Measurements from ENCODE around the gene ZNF581. TPM values are rescaled to one million over a fixed set of nuclear protein-coding genes. Genes with fewer than 3 reads are reported as not detected.

Gene ZNF581
- total RNA-seq, 1 donor from 2014 or later: 38.8 TPM

- H3K36me3 Mint-ChIP-seq (ENCODE audit: insufficient read depth): peaks cover 14% of the 10 kb centered on the region
- H3K9me3 Mint-ChIP-seq (ENCODE audit: low read depth): no peaks in the 10 kb centered on the region
- peak overlapping the region; percentile 75 for H3K27ac Mint-ChIP-seq
- H3K4me1 Mint-ChIP-seq (ENCODE audit: low read depth): peaks cover 26% of the 10 kb centered on the region
- TF ChIP-seq, protein P1, sequence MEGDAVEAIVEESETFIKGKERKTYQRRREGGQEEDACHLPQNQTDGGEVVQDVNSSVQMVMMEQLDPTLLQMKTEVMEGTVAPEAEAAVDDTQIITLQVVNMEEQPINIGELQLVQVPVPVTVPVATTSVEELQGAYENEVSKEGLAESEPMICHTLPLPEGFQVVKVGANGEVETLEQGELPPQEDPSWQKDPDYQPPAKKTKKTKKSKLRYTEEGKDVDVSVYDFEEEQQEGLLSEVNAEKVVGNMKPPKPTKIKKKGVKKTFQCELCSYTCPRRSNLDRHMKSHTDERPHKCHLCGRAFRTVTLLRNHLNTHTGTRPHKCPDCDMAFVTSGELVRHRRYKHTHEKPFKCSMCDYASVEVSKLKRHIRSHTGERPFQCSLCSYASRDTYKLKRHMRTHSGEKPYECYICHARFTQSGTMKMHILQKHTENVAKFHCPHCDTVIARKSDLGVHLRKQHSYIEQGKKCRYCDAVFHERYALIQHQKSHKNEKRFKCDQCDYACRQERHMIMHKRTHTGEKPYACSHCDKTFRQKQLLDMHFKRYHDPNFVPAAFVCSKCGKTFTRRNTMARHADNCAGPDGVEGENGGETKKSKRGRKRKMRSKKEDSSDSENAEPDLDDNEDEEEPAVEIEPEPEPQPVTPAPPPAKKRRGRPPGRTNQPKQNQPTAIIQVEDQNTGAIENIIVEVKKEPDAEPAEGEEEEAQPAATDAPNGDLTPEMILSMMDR (IDR thresholded peaks at IDR 0.05; ENCODE audit: unreplicated experiment): no peak
- no peak for DNase-seq (ENCODE audit: low spot score, unreplicated experiment)
- peak overlapping the region; percentile 95 for H3K4me3 Mint-ChIP-seq (ENCODE audit: low read depth)
- H3K27me3 Mint-ChIP-seq: no peaks in the 10 kb centered on the region
These were observed 32.9 kb downstream of the ZNF581 start for GRCh38 chr19:55676383-55676782.

DNA sequence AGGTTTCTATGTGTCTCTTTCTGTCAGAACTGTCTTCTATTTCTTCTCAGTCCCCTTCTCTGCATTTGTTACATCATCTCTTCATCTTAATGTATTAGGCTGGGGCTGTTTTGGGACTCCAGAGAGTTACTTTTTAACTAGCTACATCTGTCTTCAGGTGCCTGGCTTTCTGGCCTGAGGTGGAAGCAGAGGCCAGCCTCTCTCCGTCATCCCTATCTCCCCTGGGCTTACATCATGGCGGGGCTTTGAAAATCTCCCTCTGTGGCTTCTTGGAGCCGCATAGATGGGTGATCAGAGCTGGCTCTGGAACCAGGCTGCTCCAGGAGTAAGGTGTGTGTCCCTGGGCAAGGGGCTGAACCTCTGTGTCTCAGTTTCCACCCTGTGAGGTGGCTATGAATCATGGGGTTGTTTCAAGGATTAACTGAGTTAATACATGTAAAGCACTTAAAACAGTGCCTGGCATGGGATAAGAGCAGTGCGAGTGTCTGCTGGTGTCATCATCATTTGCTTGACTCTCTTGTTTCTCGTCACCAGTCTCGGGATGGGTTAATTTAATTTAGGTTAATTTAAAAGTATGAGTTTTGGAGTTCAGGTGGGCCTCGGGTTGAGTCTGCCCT lies 33.5 kb downstream of the ZNF581 start:
- Mint-ChIP-seq H3K27me3 (no peaks in the 10 kb centered on the region), H3K36me3 (ENCODE audit: insufficient read depth) (peaks cover 11% of the 10 kb centered on the region), H3K4me3 (ENCODE audit: low read depth) (peak overlapping the region; percentile 95), H3K4me1 (ENCODE audit: low read depth) (peaks cover 25% of the 10 kb centered on the region), H3K27ac (peak overlapping the region; percentile 75), H3K9me3 (ENCODE audit: low read depth) (no peaks in the 10 kb centered on the region)
- TF ChIP-seq, protein P1 (IDR thresholded peaks at IDR 0.05; ENCODE audit: unreplicated experiment): no peak
- no peak for DNase-seq (ENCODE audit: low spot score, unreplicated experiment)

GRCh38 chr19:55677572-55678028 lies 34.2 kb downstream of the ZNF581 start:
- TF ChIP-seq, protein P1 (IDR thresholded peaks at IDR 0.05; ENCODE audit: unreplicated experiment): no peak
- H3K36me3 Mint-ChIP-seq (ENCODE audit: insufficient read depth): peaks cover 8% of the 10 kb centered on the region
- H3K9me3 Mint-ChIP-seq (ENCODE audit: low read depth): no peaks in the 10 kb centered on the region
- peaks cover 25% of the 10 kb centered on the region for H3K4me1 Mint-ChIP-seq (ENCODE audit: low read depth)
- H3K27ac Mint-ChIP-seq: no peak overlapping the region
- peak overlapping the region; percentile 7 for H3K4me3 Mint-ChIP-seq (ENCODE audit: low read depth)
- H3K27me3 Mint-ChIP-seq: no peaks in the 10 kb centered on the region
- DNase-seq (ENCODE audit: low spot score, unreplicated experiment): no peak

GRCh38 chr19:55678121-55678671 lies 34.7 kb downstream of the ZNF581 start:
- no peaks in the 10 kb centered on the region for H3K27me3 Mint-ChIP-seq
- H3K27ac Mint-ChIP-seq: no peak overlapping the region
- H3K4me1 Mint-ChIP-seq (ENCODE audit: low read depth): peaks cover 25% of the 10 kb centered on the region
- TF ChIP-seq, protein P1 (IDR thresholded peaks at IDR 0.05; ENCODE audit: unreplicated experiment): no peak
- no peaks in the 10 kb centered on the region for H3K9me3 Mint-ChIP-seq (ENCODE audit: low read depth)
- no peak for DNase-seq (ENCODE audit: low spot score, unreplicated experiment)
- peak overlapping the region; percentile 7 for H3K4me3 Mint-ChIP-seq (ENCODE audit: low read depth)
- H3K36me3 Mint-ChIP-seq (ENCODE audit: insufficient read depth): peaks cover 8% of the 10 kb centered on the region

- Mint-ChIP-seq H3K27ac (no peak overlapping the region), H3K36me3 (ENCODE audit: insufficient read depth) (peaks cover 8% of the 10 kb centered on the region), H3K27me3 (no peaks in the 10 kb centered on the region), H3K4me1 (ENCODE audit: low read depth) (peaks cover 25% of the 10 kb centered on the region), H3K9me3 (ENCODE audit: low read depth) (no peaks in the 10 kb centered on the region), H3K4me3 (ENCODE audit: low read depth) (no peak overlapping the region)
- DNase-seq (ENCODE audit: low spot score, unreplicated experiment): no peak
- TF ChIP-seq, protein P1 (IDR thresholded peaks at IDR 0.05; ENCODE audit: unreplicated experiment): no peak
These were observed 36.2 kb downstream of the ZNF581 start for GRCh38 chr19:55679343-55680257.
